HFF-Myc (cell line): ENCODE results near the gene RASL12.

Experiments
- DNase-seq: peaks from one replicate; pipeline ENCODE4 v3.0.0-alpha.2; 2011; ENCODE audit warnings: low read depth; ENCODE audit errors: extremely low read depth
- H3K4me3 ChIP-seq: replicated peaks from 2 replicates; pipeline ENCODE4 v1.5.1; 2011; ENCODE audit warnings: low read depth, mild to moderate bottlenecking, control low read depth, low read length
- TF ChIP-seq, protein P1 (sequence below): IDR thresholded peaks from 2 replicates; pipeline ENCODE4 v1.5.1; 2012; ENCODE audit warnings: mild to moderate bottlenecking, low read depth, low read length, control low read depth; ENCODE audit errors: missing control alignments

RASL12 gene

DNA sequence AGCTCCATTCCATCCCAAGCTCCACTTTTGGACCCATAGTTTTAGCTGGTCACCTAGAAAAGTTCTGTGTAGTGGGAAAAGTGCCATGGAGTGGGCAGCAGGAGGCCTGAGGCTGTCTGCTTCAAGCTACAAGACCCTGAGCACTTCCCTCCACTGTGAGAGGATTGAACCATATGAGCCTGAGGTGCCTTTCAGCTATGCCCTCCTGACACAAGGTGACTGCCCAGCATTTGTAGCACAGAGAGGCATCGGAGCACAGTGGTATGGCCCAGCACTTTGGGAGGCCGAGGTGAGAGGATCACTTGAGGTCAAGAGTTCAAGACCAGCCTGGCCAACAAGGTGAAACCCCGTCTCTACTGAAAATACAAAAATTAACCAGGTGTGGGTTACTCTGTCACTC lies 4.8 kb upstream of the RASL12 start:
- TF ChIP-seq, protein P1, sequence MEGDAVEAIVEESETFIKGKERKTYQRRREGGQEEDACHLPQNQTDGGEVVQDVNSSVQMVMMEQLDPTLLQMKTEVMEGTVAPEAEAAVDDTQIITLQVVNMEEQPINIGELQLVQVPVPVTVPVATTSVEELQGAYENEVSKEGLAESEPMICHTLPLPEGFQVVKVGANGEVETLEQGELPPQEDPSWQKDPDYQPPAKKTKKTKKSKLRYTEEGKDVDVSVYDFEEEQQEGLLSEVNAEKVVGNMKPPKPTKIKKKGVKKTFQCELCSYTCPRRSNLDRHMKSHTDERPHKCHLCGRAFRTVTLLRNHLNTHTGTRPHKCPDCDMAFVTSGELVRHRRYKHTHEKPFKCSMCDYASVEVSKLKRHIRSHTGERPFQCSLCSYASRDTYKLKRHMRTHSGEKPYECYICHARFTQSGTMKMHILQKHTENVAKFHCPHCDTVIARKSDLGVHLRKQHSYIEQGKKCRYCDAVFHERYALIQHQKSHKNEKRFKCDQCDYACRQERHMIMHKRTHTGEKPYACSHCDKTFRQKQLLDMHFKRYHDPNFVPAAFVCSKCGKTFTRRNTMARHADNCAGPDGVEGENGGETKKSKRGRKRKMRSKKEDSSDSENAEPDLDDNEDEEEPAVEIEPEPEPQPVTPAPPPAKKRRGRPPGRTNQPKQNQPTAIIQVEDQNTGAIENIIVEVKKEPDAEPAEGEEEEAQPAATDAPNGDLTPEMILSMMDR, result no peak
- H3K4me3 ChIP-seq, result no peak overlapping the region
- no peak for DNase-seq

DNA sequence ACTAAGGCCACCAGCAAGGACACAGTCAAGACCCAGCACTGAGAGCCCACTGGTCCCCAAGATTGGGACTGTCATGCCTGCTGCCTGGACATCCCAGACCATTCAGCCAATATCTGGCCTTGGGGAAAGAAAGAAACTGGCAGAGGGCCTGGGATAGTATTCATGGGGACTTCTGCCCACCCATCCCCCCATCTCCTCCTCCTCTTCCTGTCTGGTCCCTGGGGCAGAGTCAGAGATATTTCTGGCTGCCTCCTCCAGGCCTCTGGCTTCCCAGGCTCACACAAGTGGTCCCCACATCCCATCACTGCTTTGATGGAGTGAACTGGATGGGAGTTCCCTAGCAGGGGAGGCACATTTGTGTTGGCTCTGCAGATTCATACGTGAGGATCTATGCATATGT lies 4.2 kb upstream of the RASL12 start:
- H3K4me3 ChIP-seq, result no peak overlapping the region
- TF ChIP-seq, protein P1, result no peak
- no peak for DNase-seq

DNA sequence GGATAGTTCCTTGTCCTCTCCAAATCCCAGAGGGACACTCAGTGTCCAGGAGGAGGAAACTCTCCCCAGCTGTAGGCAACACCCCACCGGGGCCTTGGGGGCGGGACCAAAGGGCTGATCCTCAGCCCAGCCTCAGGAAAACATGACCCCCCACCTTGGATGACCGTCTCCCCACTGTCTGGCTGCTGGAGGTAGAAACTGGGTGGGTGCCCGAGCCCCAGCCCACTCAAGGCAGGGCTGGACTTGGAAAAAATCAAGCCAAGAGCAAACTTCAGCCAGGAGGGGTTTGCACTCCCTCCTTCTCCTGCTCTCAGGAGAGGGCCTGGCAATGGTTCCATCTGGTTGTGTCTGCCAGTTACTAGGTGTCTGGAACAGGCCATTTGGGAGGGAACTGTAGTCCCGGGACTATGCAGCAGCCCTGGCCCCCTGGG lies 3.6 kb upstream of the RASL12 start:
- TF ChIP-seq, protein P1, result no peak
- DNase-seq, result no peak
- no peak overlapping the region for H3K4me3 ChIP-seq

DNA sequence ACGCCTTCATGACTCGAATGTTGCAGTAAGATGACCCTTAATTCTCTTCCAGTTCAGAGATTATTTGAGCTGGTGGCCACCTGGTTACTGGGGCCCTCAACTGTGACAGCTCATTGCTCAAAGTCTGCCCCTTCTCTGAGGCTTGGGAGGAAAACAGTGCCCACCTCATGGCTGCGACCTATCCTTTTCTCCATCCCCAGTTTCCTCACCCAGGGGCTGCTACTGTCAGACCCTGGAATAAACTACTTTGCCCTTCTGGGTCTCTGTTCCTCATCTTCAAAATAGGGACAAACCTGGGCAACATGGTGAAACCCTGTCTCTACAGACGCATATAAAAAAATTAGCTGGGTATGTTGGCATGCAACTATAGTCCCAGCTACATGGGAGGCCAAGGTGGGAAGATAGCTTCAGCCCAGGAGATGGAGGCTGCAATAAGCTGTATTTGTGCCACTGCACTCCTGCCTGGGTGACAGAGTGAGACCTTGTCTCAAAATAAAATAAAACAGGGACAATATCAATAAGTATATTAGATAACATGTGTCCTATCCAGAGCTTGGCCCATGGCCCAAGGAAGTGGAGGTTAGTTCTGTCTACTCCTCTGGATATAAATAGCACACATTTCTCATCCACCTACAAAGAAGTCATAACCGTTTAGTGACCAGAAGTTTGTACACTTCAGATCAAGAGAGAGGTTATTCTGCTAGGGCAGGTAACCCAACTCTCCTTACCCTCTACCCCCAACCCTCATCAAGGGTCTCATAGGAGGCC lies 2.2 kb upstream of the RASL12 start:
- TF ChIP-seq, protein P1, result no peak
- no peak overlapping the region for H3K4me3 ChIP-seq
- no peak for DNase-seq

DNA sequence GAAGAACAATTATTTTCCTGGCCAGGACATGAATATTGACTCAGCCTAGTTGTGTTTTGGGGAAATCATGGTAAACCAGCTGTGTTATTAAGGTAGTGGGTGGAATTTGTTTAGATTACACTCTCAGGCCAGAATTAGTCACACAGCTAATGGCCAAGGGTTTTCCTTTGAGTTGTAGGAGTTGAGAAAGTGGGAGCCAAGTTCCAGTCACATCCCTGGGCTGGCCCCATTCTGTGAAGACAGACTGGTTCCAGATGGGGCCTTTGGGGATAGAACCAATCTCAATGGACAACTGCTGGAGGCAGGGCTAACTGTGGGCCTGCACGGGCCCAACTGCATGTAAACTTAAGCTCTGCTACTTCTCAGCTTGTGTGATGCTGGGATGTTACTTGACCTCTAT lies 1.4 kb upstream of the RASL12 start:
- H3K4me3 ChIP-seq, result no peak overlapping the region
- DNase-seq, result peak; percentile 98
- TF ChIP-seq, protein P1, result no peak

DNA sequence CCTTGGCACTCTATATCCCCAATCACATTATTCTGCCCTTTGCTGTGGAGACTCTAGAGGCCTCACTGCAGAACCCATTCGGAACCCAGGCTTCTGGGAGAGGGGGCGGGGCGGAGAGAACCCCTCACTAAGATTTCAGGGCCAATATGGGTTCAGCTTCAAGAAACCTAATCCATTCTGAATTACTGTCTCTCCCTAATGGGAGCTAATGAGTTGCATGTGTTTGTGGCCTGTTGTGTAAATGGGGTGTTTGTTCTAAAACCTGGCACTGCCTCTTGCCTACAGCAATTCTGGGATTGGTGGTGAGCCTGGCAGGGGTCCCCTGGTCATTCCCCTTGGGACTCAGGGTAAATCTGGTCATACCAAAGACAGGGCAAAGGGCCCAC lies 605 bp upstream of the RASL12 start:
- no peak for DNase-seq
- TF ChIP-seq, protein P1, result no peak
- peak overlapping the region; percentile 40 for H3K4me3 ChIP-seq

DNA sequence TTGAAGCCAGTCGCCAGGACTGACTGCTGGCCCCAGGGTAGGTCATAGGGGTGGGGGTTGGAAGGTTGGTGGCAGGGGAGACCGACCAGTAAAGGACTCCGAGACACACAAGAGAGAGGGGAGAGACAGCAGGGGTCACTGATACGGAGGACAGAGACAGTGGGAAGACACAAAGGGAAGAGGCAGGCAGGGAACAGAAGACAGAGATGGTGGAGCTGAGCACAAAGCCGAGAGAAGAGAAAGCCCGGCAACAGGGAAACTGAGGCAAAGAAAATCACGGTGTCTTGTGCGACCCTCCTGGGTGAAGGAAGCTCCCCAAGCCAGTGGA lies 510 bp downstream of the RASL12 start:
- peak overlapping the region; percentile 40 for H3K4me3 ChIP-seq
- DNase-seq, result no peak
- TF ChIP-seq, protein P1, result no peak
